Loucy (cell line): ENCODE data around the gene CPZ.

Experiments used
- H2AFZ ChIP-seq: fragments of 200-600 bp; sonication (generic); 2 replicates; pipeline ENCODE4 v1.6.0; 2016; ENCODE audit warnings: antibody characterized with exemption, mild to moderate bottlenecking, low read length, moderate library complexity
- H3F3A ChIP-seq: fragments of 200-600 bp; 2 replicates; pipeline ENCODE4 v1.6.0; 2016; ENCODE audit warnings: antibody characterized with exemption, low read depth, mild to moderate bottlenecking
- H3K27me3 ChIP-seq: fragments of 200-600 bp; sonication (generic); 2 replicates; pipeline ENCODE4 v1.6.1; 2014; ENCODE audit warnings: low read length, mild to moderate bottlenecking; ENCODE audit not compliant: insufficient read depth, poor library complexity, severe bottlenecking
- H3K36me3 ChIP-seq: fragments of 200-600 bp; sonication (generic); 2 replicates; pipeline ENCODE4 v1.6.1; 2016; ENCODE audit warnings: low read length; ENCODE audit not compliant: insufficient read depth
- H3K4me1 ChIP-seq: fragments of 200-600 bp; sonication (generic); 2 replicates; pipeline ENCODE4 v1.5.1; 2014; ENCODE audit warnings: low read length, mild to moderate bottlenecking; ENCODE audit not compliant: insufficient read depth, poor library complexity, severe bottlenecking
- H3K4me2 ChIP-seq: fragments of 200-600 bp; sonication (generic); 2 replicates; pipeline ENCODE4 v1.6.0; 2014; ENCODE audit warnings: antibody characterized with exemption, low read length, low read depth, mild to moderate bottlenecking; ENCODE audit not compliant: poor library complexity, severe bottlenecking
- H3K4me3 ChIP-seq: fragments of 200-600 bp; sonication (generic); 2 replicates; pipeline ENCODE4 v1.5.1; 2014; ENCODE audit warnings: low read length, mild to moderate bottlenecking, mixed read lengths; ENCODE audit not compliant: poor library complexity, severe bottlenecking
- H3K79me2 ChIP-seq: fragments of 200-600 bp; sonication (generic); 2 replicates; pipeline ENCODE4 v1.6.1; 2014; ENCODE audit warnings: low read length; ENCODE audit not compliant: insufficient read depth
- H3K9ac ChIP-seq: fragments of 200-600 bp; sonication (generic); 2 replicates; pipeline ENCODE4 v1.6.0; 2014; ENCODE audit warnings: mild to moderate bottlenecking, low read depth, low read length, moderate library complexity; ENCODE audit not compliant: poor library complexity, severe bottlenecking
- H3K9me2 ChIP-seq: fragments of 200-600 bp; sonication (generic); replicated peaks from 2 replicates; pipeline ENCODE4 v1.6.1; 2016; ENCODE audit warnings: low read depth, low read length, mixed read lengths
- H3K9me3 ChIP-seq: fragments of 200-600 bp; sonication (generic); 2 replicates; pipeline ENCODE4 v1.6.1; 2014; ENCODE audit warnings: mild to moderate bottlenecking, antibody characterized with exemption, low read length, low read depth; ENCODE audit not compliant: insufficient read depth
- H4K20me1 ChIP-seq: fragments of 200-600 bp; sonication (generic); 2 replicates; pipeline ENCODE4 v1.6.0; 2014; ENCODE audit warnings: antibody characterized with exemption, low read length, mild to moderate bottlenecking; ENCODE audit not compliant: insufficient read depth, poor library complexity, severe bottlenecking
- EZH2phosphoT487 ChIP-seq: fragments of 200-600 bp; IDR thresholded peaks from 2 replicates; pipeline ENCODE4 v1.6.1; 2018; ENCODE audit warnings: antibody characterized with exemption, mild to moderate bottlenecking, moderate library complexity, borderline replicate concordance
- TF ChIP-seq, protein P1 (sequence below): fragments of 200-600 bp; sonication (generic); conservative IDR thresholded peaks from 2 replicates; pipeline ENCODE4 v1.5.1; 2014; ENCODE audit warnings: mild to moderate bottlenecking, antibody characterized with exemption, low read length

The CPZ gene

GRCh38 chr4:8639021-8639420 is 46.5 kb downstream of the CPZ start:
- H2AFZ ChIP-seq: no peak overlapping the region
- H4K20me1 ChIP-seq: no peaks in the 10 kb centered on the region
- no peaks in the 10 kb centered on the region for H3K36me3 ChIP-seq
- no peaks in the 10 kb centered on the region for H3K4me1 ChIP-seq
- no peaks in the 10 kb centered on the region for H3K79me2 ChIP-seq
- H3K9ac ChIP-seq: no peak overlapping the region
- no peak overlapping the region for H3K4me2 ChIP-seq
- no peaks in the 10 kb centered on the region for H3K27me3 ChIP-seq
- peaks cover 12% of the 10 kb centered on the region; the same call in 1 of the 2 replicates for H3K9me3 ChIP-seq
- no peak overlapping the region for H3K4me3 ChIP-seq
- TF ChIP-seq EZH2phosphoT487: no peak
- TF ChIP-seq, protein P1, sequence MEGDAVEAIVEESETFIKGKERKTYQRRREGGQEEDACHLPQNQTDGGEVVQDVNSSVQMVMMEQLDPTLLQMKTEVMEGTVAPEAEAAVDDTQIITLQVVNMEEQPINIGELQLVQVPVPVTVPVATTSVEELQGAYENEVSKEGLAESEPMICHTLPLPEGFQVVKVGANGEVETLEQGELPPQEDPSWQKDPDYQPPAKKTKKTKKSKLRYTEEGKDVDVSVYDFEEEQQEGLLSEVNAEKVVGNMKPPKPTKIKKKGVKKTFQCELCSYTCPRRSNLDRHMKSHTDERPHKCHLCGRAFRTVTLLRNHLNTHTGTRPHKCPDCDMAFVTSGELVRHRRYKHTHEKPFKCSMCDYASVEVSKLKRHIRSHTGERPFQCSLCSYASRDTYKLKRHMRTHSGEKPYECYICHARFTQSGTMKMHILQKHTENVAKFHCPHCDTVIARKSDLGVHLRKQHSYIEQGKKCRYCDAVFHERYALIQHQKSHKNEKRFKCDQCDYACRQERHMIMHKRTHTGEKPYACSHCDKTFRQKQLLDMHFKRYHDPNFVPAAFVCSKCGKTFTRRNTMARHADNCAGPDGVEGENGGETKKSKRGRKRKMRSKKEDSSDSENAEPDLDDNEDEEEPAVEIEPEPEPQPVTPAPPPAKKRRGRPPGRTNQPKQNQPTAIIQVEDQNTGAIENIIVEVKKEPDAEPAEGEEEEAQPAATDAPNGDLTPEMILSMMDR: no peak
- H3F3A ChIP-seq: no peaks in the 10 kb centered on the region
- H3K9me2 ChIP-seq: no peaks in the 10 kb centered on the region

DNA sequence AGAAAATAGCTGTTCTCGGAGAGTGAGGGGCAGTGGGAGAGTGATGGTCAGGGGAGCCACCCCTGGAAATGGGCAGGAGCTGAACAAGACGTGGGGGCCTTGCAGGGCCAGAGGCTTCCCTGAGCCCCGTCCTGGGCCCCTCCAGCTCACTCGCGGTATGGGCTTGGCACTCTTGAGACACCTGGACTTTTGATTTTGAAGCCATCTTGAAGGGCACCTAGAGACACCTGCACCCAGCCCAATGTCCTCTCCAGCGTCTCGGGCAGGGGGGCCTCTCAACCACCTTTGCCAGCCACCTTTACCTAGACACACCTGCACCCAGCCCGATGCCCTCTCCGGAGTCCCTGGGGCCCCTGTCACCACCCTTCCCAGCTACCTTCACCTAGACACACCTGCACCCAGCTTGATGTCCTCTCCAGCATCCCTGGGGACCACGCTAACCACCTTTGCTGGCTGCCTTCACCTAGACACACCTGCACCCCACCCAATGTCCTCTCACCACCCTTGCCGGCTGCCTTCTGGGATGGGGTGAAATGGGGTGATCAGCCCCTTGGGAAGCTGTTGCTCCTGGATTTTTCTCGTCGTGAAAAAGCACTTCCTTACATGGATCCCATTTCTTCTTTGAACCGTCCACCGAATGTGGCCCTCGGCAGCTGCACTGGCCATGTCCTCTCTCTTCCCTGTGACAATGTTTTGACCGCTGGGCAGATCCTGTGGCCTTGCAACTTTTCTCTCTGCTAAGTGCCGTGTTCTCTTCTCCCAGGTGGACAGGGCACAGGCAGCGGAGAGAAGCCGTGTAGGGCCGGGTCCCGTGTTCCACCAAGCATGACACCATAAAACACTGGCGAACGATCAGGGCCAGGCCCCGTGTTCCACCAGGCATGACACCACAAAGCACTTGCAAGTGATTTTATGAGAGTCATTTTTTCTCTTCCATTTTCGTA is 47.5 kb downstream of the CPZ start:
- Histone ChIP-seq H3K4me1 (no peaks in the 10 kb centered on the region), H4K20me1 (no peaks in the 10 kb centered on the region), H3K9me3 (peaks cover 12% of the 10 kb centered on the region; the same call in 1 of the 2 replicates), H3K4me2 (no peak overlapping the region), H3K9me2 (no peaks in the 10 kb centered on the region), H2AFZ (no peak overlapping the region), H3F3A (no peaks in the 10 kb centered on the region), H3K79me2 (no peaks in the 10 kb centered on the region), H3K27me3 (no peaks in the 10 kb centered on the region), H3K36me3 (no peaks in the 10 kb centered on the region), H3K4me3 (no peak overlapping the region), H3K9ac (no peak overlapping the region)
- TF ChIP-seq, protein P1: no peak
- TF ChIP-seq EZH2phosphoT487: no peak

DNA sequence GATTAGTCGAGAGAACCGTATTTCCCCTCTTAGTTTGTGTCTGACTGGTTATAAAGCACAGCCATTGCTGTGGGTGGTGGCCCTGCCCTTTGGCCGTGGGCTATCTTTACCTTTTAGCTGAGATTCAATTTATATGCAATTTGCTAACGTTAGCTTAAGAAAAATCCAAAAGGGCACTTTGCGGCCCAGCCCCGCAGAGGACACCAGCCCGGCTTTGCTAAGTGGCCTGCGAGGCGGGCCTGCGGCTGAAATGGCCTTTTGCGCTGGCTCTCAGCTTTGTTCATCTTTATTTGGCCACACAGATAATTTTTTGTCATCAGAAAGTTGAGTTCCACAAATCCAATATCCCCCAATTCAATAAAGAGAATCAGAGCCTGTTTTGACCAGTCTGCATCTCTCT is 48.3 kb downstream of the CPZ start:
- Histone ChIP-seq H3K4me2 (no peak overlapping the region), H3K79me2 (no peaks in the 10 kb centered on the region)

More for the DNA sequence above, 48.3 kb downstream of the CPZ start:
- Histone ChIP-seq H3K27me3 (no peaks in the 10 kb centered on the region), H3K4me1 (no peaks in the 10 kb centered on the region), H2AFZ (no peak overlapping the region), H3K9me3 (peaks cover 12% of the 10 kb centered on the region; the same call in 1 of the 2 replicates), H3K9ac (no peak overlapping the region), H3K4me3 (no peak overlapping the region), H3K36me3 (no peaks in the 10 kb centered on the region), H3F3A (no peaks in the 10 kb centered on the region), H4K20me1 (no peaks in the 10 kb centered on the region), H3K9me2 (no peaks in the 10 kb centered on the region)
- TF ChIP-seq, protein P1: no peak
- TF ChIP-seq EZH2phosphoT487: no peak
